Kidney (tissue), 14 donors: ENCODE measurements around the gene MICAL2. TPM values are rescaled to one million over a fixed set of nuclear protein-coding genes. Genes with fewer than 3 reads are reported as not detected.
A peak's percentile ranks its signal among the peaks of the same experiment; 100 is the strongest.

Source experiments
- DNase-seq, 5 donors: peaks; one replicate each; pipeline ENCODE4 v3.0.0-alpha.2; 2013 to 2020
- FAIRE-seq: peaks from 2 replicates; lab custom pipeline; 2012; peaks lifted over from hg19 to GRCh38; lab: Jason Lieb, UNC
- H3K27ac ChIP-seq, 2 donors: one replicate each; pipeline ENCODE4 v1.7.0; 2013; ENCODE audit warnings: low read depth in 2 of 2, low read length in 2 of 2, inconsistent platforms in 1 of 2
- H3K27me3 ChIP-seq: one replicate; pipeline ENCODE4 v1.7.1; 2013; ENCODE audit warnings: low read length, inconsistent platforms; ENCODE audit not compliant: control insufficient read depth, insufficient read depth
- H3K36me3 ChIP-seq, 3 donors: one replicate each; pipeline versions ENCODE4 v1.7.0 to v1.7.1; 2013; ENCODE audit warnings: low read length in 3 of 3, control low read depth in 1 of 3, inconsistent platforms in 1 of 3; ENCODE audit not compliant: insufficient read depth in 3 of 3, control insufficient read depth in 2 of 3
- H3K4me1 ChIP-seq, 3 donors: one replicate each; pipeline versions ENCODE4 v1.7.0 to v1.7.1; 2013; ENCODE audit warnings: low read length in 3 of 3, inconsistent platforms in 1 of 3, low read depth in 1 of 3; ENCODE audit not compliant: control insufficient read depth in 2 of 3, insufficient read depth in 2 of 3
- H3K4me3 ChIP-seq, 3 donors: one replicate each; pipeline versions ENCODE4 v1.7.0 to v1.8.1; 2013; ENCODE audit warnings: low read length in 3 of 3, control low read depth in 1 of 3, inconsistent platforms in 1 of 3
- H3K9ac ChIP-seq, 3 donors: one replicate each; pipeline versions ENCODE4 v1.7.0 to v1.7.1; 2013; ENCODE audit warnings: low read length in 3 of 3, control low read depth in 1 of 3, inconsistent platforms in 1 of 3
- H3K9me3 ChIP-seq, 3 donors: one replicate each; pipeline versions ENCODE4 v1.7.0 to v1.7.1; 2013; ENCODE audit warnings: low read length in 3 of 3, control low read depth in 1 of 3, inconsistent platforms in 1 of 3; ENCODE audit not compliant: control insufficient read depth in 2 of 3, insufficient read depth in 1 of 3
- CTCF ChIP-seq: IDR thresholded peaks from 3 replicates; pipeline ENCODE4 v1.5.1; 2012; ENCODE audit warnings: mild to moderate bottlenecking, moderate library complexity, borderline replicate concordance; ENCODE audit not compliant: insufficient read depth; ENCODE audit errors: extremely low read depth
- intact Hi-C: fragments of 100-400 bp; cut with DNase I; formaldehyde crosslinking; loops from one replicate; pipeline ENCODE4 v1.11.1; 2022
- polyA plus RNA-seq: library from polyadenylated mRNA; stranded (reverse); fragments of 350-450 nt; fragmentation: Illumina TruSeq; extraction: RNeasy Lipid Tissue Mini Kit (QIAGEN cat#74804); gene quantifications from one replicate; pipeline ENCODE4 v1.2.3, GENCODE V29; 2014; ENCODE audit warnings: low read depth, low replicate concordance; ENCODE audit not compliant: insufficient read depth
- total RNA-seq: library from RNA; stranded (reverse); fragmentation: NEBNext Ultra II Directional; extraction: Animal tissue kit (Norgen Biotek cat#: 25700); gene quantifications from one replicate; pipeline ENCODE4 v1.2.1, GENCODE V29; 2021
- donor health status: control.
- donor health status: control.
- donor health status: control.
- donor health status: control.
- donor health status: control.
- donor health status: DM: yes; HTN: yes; CAD: no.
- donor health status: Normal renal cell carcinoma (clear cell type).

MICAL2 gene
- total and polyA plus RNA-seq, 2 donors from 2014 or later, result 7.8 to 64.5 TPM

DNA sequence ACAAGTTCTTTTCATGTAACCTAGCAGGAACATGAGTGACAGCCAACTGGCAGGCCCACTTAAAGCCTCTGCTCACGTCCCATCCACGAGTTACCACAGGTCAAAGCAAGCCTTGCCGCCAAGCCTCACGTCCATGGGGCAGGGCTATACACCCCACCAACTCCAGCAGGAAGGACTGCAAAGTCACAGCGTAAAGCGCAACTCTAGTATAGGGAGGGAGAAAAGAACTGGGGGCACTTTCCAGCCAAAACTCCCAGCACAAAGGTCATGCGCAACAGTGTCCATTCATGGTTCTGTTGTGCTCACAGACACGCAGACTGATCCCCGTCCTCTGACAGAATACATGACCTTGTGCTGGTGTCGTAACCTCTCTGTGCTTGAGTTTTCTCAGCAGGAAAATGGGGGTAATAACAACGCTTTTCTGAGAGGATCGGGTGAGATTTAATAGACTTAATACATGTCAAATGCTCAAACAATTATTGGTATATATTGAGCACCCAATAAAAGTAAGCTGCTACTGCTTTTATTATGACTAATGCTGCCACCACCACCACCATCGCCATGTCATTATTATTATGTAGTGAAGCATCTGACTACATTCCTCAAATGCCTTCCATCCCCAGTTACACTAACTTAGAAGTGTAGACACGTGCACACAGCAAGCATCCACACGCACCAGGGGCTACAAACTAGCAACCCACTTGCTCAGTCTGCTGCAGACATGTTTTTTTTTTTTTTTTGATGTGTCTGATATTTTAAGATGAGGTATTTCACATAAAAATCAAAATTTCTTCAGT lies 162.6 kb downstream of the MICAL2 start:
- DNase-seq, result no peak
- Histone ChIP-seq H3K4me3 (no peak overlapping the region), H3K4me1 (peaks cover 0 to 4% (median 0%) of the 10 kb centered on the region in 3 donors), H3K9ac (no peak overlapping the region), H3K9me3 (no peaks in the 10 kb centered on the region), H3K27me3 (no peaks in the 10 kb centered on the region), H3K36me3 (no peaks in the 10 kb centered on the region), H3K27ac (no peak overlapping the region)
- FAIRE-seq, result no peak
- TF ChIP-seq CTCF, result no peak
- intact Hi-C loops, result loop anchor here (10.0 kb wide), 1 partner anchor 348 kb away; no protein-coding TSS in a partner anchor

DNA sequence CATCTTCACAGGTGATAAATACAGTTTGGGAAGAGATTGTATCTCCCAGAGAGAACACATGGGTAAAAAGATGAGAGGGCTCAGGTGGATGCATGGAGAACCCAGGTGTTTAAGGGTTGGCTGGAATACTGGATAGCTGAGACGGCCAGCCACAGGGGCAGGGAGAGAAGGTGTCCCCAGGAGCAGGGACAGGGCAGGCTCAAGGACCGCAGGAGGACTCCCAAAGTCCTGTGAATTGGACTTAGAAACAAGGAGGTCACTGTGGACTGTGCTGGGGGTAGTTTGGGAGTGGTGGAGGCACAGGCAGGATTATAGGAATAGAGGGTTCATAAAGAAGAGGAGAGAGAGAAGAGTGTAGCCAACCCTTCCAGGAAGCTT lies 163.2 kb downstream of the MICAL2 start:
- Histone ChIP-seq H3K27me3 (no peaks in the 10 kb centered on the region), H3K4me1 (peaks cover 0 to 4% (median 0%) of the 10 kb centered on the region in 3 donors), H3K9me3 (no peaks in the 10 kb centered on the region), H3K27ac (no peak overlapping the region), H3K9ac (no peak overlapping the region), H3K4me3 (no peak overlapping the region), H3K36me3 (no peaks in the 10 kb centered on the region)
- peak in 1 of 5 donors; percentile 9 for DNase-seq
- FAIRE-seq, result no peak
- no peak for TF ChIP-seq CTCF
- intact Hi-C loops, result loop anchor here (10.0 kb wide), 1 partner anchor 349 kb away; no protein-coding TSS in a partner anchor

- TF ChIP-seq CTCF, result no peak
- no peak overlapping the region for H3K4me3 ChIP-seq
- peaks cover 0 to 3% (median 0%) of the 10 kb centered on the region in 3 donors for H3K4me1 ChIP-seq
- intact Hi-C loops, result loop anchor here (10.0 kb wide), 1 partner anchor 349 kb away; no protein-coding TSS in a partner anchor
- no peak overlapping the region for H3K27ac ChIP-seq
- no peaks in the 10 kb centered on the region for H3K36me3 ChIP-seq
- no peaks in the 10 kb centered on the region for H3K9me3 ChIP-seq
- DNase-seq, result peak in 1 of 5 donors; percentile 2
- no peak for FAIRE-seq
- H3K27me3 ChIP-seq, result no peaks in the 10 kb centered on the region
- no peak overlapping the region for H3K9ac ChIP-seq
These were observed 163.7 kb downstream of the MICAL2 start for GRCh38 chr11:12274056-12274455.
